ENCODE measurements around the gene F11R. TPM values are rescaled to one million over a fixed set of nuclear protein-coding genes. Genes with fewer than 3 reads are reported as not detected.
A peak's percentile ranks its signal among the peaks of the same experiment; 100 is the strongest.

The F11R gene
- total RNA-seq, 4 donors from 2014 or later = 68.4 to 125 (median 97.5) TPM

DNA sequence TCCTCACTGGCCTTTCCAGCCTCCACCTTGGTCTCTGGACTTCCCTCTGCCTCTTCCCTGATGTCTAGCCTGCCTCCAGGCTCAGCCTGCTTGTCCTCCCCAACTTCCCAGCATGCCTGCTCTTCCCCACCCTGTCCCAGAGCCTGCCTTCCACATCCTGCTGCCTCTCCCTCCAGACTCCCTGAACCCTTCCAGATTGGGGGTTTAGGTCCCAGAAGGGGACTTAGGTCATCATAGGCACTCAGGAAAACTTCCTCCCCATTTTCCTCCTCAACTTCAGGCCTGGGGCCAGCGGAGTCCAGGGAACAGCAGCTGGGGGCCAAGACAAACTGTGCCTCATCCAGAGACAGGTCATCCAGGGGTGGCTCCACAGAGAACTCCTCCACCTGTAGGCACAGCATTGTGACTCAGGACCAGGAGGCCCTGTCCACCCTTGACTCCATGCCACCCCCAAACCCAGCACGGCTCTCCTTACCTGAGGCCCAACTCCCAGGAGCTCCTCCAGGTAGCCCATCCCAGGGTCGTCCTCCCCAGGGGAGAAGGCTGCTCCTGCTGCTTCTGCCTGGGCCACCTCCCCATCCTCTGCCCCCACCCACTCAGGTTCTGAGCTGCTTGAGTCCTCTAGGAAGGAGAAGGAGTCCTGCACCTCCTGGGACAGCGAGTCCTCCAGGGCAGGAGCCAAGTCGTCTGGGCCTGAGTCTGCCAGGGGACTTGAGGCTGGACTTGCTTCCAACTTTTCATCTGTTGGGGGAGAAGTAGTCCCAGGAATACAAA is 28.2 kb upstream of the F11R start:
- intact Hi-C loops (cut with DNase I; ENCODE audit: low total_unique reads) = no loop called here

DNA sequence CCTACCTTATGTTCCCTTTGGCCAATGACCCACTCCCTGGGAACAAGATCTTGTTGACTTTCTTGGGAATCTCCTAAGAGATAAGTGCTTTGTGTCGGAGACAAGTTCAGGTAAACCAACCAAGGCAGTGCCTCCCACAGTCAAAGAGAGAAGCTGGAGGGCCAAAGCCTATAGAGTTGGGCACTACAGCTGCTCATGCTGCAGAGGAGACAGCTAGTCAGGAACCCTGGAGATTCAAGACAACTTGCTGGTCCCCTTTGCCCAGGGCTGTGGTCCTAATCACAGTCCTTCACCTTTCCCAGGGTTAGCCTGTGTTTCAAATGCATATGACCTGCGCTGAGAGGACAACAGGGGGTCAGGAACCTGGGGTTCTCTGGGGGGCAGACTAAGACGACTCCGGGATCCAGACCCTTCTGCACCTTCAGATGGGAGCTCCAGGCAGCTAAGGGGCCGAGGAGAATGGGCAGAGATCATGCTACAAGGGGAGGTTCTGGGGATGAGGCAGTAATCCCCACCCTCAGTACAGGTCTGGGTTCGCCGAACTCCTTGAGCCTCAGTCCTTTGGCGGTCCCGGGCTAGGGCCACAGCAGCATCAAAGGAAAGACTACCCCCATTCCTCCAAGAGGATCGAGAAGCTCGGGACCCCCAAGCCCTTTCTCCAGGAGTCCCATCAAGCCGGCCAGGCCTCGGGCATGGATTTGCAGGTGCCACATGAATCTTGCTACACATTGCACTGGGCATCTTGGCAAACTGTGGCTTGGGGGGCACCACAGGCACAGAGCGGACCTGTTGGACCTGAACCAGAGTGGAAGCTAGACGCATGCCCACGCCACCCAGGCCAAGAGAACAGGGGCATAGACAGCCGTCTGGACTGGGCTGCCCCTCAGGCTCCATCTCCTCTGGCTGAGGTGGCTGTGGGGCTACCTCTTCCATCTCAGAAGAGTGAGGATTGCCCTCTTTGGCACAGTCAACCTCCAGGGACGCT is 26.8 kb upstream of the F11R start:
- TF ChIP-seq, protein P1, sequence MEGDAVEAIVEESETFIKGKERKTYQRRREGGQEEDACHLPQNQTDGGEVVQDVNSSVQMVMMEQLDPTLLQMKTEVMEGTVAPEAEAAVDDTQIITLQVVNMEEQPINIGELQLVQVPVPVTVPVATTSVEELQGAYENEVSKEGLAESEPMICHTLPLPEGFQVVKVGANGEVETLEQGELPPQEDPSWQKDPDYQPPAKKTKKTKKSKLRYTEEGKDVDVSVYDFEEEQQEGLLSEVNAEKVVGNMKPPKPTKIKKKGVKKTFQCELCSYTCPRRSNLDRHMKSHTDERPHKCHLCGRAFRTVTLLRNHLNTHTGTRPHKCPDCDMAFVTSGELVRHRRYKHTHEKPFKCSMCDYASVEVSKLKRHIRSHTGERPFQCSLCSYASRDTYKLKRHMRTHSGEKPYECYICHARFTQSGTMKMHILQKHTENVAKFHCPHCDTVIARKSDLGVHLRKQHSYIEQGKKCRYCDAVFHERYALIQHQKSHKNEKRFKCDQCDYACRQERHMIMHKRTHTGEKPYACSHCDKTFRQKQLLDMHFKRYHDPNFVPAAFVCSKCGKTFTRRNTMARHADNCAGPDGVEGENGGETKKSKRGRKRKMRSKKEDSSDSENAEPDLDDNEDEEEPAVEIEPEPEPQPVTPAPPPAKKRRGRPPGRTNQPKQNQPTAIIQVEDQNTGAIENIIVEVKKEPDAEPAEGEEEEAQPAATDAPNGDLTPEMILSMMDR (IDR thresholded peaks at IDR 0.05) = no peak
- no peak for TF ChIP-seq POLR2A (IDR thresholded peaks at IDR 0.05)
- no peak overlapping the region for H3K4me3 ChIP-seq (ENCODE audit: low read depth, poor library complexity, severe bottlenecking)
- intact Hi-C loops (cut with DNase I; ENCODE audit: low total_unique reads) = no loop called here
- DNase-seq (ENCODE audit: low spot score in 2 of 2) = no peak
- 93 to 95% methylated on average over 16 to 17 of the region's 18 CpGs for WGBS, 2 donors

More for the DNA sequence above, 28.2 kb upstream of the F11R start:
- H3K4me3 ChIP-seq (ENCODE audit: low read depth, poor library complexity, severe bottlenecking) = no peak overlapping the region
- WGBS, 2 donors = 92 to 93% methylated on average over 5 of the region's 5 CpGs
- DNase-seq (ENCODE audit: low spot score in 2 of 2) = no peak
- TF ChIP-seq, protein P1 (IDR thresholded peaks at IDR 0.05) = no peak
- TF ChIP-seq POLR2A (IDR thresholded peaks at IDR 0.05) = no peak

DNA sequence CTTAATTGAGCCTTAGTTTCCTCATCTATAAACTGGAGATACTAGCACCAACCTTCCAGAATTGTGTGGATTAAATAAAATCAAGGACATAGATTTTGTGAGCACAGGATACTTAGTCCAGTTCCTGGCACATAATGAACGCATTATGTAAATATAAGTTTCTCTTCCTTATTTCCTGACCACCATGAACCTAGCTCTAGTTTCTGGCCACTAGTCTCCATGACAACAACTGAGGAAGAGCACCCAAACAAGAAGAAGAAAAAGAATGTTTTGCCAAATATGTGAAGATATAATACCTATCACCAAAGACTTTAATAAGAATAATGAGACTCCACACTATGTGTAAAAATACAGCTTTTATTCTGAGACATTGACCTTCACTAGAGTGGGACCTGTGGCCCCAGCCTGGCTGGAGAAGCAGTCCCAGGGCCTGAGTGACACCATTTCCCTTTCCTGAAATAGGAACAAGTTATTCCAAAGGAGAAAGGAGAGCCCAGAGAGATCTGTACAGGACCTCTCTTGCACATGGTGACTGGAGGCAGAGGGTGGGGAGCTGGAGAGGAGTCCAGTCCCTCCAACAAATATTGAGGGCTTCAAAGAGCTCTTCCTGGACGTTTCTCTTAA is 25.8 kb upstream of the F11R start:
- intact Hi-C loops (cut with DNase I; ENCODE audit: low total_unique reads) = no loop called here
- no peak overlapping the region for H3K4me3 ChIP-seq (ENCODE audit: low read depth, poor library complexity, severe bottlenecking)
- WGBS, 2 donors = 72 to 74% methylated on average over 2 of the region's 2 CpGs
- TF ChIP-seq POLR2A (IDR thresholded peaks at IDR 0.05) = no peak
- TF ChIP-seq, protein P1 (IDR thresholded peaks at IDR 0.05) = no peak
- no peak for DNase-seq (ENCODE audit: low spot score in 2 of 2)

DNA sequence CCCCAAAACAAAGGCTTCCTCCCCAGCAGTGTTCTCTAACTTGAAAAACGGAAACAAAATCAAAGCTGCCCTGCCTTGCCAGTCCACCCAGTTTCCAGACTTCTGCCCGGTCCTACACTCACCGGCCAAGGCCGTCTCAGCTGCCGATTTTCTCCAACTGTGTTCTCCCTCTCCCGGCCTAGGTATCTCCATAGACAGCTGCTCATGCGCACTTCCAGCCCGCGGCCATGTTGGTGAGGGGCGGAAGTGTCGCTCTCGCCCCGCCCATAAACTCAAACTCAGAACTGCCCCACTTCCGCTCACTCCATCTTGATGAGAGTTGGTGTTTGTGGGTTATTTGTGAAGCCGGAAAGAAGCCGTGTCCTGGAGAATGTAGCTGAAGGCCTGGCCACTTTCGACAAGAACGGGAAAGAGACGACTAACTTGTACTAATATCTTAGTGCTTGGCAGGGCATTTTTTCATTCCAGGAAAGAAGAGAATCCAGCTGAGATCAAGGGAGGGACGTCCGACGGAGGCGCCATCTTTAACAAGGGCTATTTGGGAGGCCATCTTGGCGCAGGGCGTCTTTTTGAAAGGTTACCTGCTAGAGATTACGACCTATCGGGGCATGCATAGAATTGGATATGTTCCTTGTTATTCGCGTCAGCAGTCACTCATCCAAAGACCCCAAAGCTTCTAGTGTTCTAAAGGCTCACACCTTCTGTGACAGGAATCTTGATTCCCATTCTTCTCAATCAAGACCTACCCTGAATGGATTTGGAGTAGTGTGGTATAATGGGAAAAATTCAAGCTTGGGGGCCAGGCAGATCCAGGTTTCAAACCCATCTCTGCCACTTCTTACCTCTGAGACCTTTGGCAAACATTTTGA is 25.0 kb upstream of the F11R start, which contains the start of gene USF1:
Gene USF1 (minus strand): TSS at position 242 of the 869 bp plus-strand sequence. CDS start 2,702 bp downstream, outside the sequence.
- peak within 1 kb of the TSS; percentile 90 for H3K4me3 ChIP-seq (ENCODE audit: low read depth, poor library complexity, severe bottlenecking)
- TF ChIP-seq POLR2A (IDR thresholded peaks at IDR 0.05) = peak in 1 of 2 donors; percentile 59
- TF ChIP-seq, protein P1 (IDR thresholded peaks at IDR 0.05) = no peak
- intact Hi-C loops (cut with DNase I; ENCODE audit: low total_unique reads) = no loop called here
- peak; percentile 95 to 99 for DNase-seq (ENCODE audit: low spot score in 2 of 2)
- 0% methylated on average over 29 of the region's 29 CpGs for WGBS, 2 donors
